GM19395 (cell line): Measurements from ENCODE around the gene PGAP3.
A peak's percentile ranks its signal among the peaks of the same experiment; 100 is the strongest.
"Not testable (repeated sequence)": the region's sequence is repeated elsewhere in the genome, so short reads cannot be mapped to it uniquely, and the experiment has no call there.

ENCODE experiments used
- ATAC-seq: cut with Tn5 transposase; IDR thresholded peaks from one replicate; pipeline ENCODE4 v1.9.1; 2021; ENCODE audit warnings: mild to moderate bottlenecking, moderate library complexity; ENCODE audit not compliant: unreplicated experiment

The PGAP3 gene, protein sequence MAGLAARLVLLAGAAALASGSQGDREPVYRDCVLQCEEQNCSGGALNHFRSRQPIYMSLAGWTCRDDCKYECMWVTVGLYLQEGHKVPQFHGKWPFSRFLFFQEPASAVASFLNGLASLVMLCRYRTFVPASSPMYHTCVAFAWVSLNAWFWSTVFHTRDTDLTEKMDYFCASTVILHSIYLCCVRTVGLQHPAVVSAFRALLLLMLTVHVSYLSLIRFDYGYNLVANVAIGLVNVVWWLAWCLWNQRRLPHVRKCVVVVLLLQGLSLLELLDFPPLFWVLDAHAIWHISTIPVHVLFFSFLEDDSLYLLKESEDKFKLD

DNA sequence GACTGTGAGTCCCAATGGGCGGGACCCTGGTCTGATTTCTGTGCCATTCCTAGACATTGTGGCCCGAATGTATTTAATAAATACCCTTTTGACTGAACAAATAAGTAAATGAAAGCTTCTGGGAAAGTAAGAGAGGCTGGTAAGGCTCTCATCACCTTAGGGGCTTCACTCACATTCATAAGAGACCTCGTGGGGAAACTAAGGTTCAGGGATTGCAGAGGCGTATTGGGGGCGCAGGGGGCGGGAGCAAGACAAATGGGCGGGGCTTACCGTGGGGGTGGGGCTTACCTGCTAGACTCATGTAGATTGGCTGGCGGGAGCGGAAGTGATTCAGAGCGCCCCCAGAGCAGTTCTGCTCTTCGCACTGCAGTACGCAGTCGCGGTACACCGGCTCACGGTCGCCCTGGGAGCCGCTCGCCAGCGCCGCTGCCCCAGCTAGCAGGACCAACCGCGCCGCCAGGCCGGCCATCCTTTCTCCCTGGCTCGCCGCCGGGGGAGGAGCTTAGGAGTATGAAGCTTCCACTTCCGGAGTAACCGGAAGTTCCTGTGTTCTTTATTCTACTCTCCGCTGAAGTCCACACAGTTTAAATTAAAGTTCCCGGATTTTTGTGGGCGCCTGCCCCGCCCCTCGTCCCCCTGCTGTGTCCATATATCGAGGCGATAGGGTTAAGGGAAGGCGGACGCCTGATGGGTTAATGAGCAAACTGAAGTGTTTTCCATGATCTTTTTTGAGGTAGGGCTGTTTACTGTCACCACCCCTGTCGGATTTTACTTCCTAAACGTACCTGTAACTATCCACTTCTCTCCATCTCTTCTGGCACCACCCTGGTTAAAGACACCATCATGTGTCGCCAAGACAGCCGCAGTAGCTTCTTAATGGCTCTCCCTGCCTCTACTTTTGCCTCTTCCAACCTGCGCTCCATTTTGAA, at the start of gene PGAP3:
Gene PGAP3, minus strand, starts transcription at position 512 of the 929 bp plus-strand sequence. Its CDS starts 43 bp downstream, at position 469.
- peak; percentile 89 for ATAC-seq

DNA sequence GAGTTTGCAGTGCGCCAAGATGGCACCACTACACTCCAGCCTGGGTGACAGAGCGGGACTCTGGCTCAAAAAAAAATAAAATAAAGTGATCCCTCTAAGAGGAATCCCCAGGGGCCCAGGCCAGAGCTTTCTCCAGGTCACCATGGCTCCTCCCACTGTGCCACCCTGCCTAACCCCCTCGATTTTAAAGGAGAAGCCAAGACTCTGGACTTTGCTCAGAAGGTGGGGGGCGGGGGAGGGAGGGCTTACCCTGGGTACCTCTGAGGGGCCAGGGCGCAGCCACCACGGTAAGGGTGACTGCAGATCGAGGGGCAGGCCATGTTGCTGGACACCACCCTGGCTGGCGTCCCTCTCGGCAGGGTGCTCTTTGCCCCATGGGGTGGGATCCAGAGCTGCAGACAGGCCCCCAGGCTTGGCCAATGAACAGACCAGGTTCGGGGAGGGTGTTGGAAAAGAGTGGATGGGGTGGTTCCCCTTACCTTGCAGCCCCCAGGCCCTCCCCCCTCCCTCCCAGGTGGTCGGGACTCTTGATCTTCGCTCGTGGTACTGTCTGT, 49.4 kb upstream of the PGAP3 start:
- ATAC-seq = no peak

DNA sequence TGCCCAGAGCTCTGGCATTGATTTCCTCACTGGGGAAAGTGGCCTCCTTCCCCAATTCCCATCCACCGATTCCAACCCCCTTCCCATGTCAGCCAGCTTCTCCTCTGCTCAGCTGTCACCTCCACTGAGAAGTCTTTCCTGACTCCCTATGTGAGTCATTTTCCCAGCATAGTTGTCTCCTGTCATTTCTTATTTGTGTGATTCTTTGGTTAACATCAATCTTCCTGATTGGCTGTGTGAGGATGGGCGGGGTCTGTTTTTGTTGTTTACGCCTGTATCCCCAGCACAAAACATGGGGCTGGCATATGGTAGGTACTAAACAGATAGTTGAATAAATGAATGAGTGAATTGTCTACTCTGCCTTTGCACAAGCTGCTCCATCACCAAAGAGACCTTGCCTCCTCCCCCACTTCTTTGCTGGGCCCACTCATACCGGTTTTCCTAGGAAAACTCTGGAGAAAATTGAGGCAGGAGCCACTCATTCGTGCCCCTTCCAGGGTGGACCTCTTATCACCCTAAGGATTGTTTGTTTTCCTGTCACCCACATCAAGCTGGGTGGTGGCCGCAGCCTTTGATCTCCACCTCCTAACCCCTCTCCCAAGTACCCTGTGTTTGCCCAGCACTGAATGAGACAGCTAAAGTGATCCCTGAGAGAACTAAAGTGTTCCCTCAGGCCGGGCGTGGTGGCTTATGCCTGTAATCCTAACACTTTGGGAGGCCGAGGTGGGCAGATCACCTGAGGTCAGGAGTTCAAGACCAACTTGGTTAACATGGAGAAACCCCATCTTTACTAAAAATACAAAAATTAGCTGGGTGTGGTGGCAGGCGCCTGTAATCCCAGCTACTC, 48.7 kb upstream of the PGAP3 start:
- ATAC-seq = no peak

DNA sequence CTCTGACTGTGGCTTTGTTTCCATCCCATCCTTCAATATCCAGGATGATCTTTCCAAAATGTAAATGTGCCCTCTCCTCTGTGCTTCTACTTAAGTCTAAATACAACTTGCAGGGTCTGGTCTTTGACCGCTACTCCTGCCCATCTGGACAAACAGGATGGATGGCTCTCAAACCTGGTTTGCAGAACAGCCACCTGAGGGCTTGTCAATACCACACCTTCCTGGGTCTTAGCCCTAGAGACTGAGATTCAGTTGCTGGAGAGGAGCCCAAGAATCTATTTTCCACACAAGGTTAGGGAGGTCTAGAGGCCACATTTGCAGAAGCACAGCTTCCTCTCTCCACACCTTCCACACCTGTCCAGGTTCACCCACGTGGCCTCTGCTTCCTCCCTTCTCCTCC, 48.0 kb upstream of the PGAP3 start:
- ATAC-seq = no peak

DNA sequence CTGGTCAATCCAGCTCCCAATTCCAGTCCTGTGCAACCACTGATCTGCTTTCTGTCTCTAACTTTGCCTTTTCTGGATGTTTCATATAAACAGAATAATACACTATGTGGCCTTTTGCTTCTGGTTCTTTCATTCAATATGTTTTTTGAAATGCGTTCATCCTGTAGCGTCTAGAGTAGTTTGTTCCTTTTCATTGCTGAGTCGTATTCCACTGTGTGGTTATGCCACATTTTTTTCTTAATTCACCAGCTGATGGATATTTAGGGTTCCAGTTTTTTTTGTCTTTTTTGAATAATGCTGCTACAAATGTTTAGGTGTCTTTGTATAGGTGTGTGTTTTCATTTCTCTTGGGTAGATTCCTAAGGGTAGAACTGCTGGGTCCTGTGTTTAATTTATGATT, 44.7 kb upstream of the PGAP3 start:
- no peak for ATAC-seq

DNA sequence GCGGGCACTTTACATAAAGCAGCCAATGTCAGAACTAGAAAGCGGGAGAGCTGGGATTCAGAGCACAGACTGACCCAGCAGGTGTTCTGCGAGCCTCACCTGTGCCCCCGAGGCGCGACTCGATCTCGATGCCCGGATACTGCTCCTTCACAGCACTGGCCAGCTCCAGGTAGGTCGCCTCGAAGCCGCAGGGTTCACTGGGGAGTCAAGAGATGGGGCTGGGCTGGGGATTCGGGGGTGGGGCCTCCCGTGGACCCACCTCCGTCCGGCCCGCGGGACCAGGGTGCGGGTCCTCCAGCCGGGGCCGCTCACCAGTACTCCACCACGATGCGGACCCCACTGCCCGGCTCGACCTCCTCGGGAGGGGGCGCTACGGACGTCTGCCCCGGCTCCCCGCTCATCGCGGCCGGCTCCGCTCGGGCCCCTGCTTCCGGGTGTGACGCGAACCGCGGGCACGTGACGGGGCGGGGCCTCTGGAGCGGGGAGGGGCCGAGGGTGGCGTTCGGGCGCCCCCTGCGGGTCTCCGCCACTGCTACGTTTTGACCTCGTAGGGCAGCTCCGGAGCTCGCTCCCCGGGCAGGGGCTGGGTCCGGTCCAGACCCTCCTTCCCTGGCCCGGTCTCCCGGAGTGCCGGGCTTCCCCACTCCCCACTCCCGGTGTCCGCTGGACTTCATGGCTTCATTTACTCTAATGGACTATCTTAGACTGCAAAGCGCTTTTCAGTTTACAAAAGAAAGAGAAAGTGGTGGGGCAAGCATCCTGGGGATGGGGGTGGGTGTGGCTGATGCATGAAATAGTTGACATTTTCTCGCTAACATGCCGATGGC, 42.5 kb upstream of the PGAP3 start, which contains the start of gene MIEN1:
Gene MIEN1, minus strand, starts transcription at position 438 of the 827 bp plus-strand sequence. Its CDS starts 37 bp downstream, at position 401.
- ATAC-seq = peak; percentile 88

DNA sequence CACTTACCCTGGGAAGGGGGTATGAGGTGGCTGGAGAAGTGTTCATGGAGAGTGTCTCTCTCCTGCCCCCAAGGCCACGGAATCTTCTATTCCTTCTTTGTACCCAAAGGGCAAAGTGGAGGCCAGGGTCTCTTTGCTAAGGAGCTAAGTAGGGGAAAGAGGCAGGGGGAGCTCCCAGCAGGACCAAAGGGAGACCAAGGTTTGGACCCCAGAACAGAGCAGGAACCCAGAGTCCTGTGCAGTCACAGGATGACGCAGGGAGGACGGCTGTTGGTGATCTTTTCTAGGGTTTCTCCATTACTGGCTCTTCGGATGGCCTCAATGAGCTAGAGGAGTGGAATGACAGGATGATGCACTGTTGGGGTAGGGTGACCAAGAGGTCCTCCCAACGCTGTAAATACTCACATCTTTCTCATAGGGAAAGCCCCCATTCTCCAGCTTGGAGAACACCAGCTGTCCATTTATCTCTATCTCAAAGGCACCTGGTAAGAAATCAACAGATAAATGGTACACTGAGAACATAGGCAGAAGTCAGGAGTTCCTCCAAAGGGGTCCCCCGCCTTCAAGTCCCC, 41.5 kb upstream of the PGAP3 start:
- no peak for ATAC-seq

DNA sequence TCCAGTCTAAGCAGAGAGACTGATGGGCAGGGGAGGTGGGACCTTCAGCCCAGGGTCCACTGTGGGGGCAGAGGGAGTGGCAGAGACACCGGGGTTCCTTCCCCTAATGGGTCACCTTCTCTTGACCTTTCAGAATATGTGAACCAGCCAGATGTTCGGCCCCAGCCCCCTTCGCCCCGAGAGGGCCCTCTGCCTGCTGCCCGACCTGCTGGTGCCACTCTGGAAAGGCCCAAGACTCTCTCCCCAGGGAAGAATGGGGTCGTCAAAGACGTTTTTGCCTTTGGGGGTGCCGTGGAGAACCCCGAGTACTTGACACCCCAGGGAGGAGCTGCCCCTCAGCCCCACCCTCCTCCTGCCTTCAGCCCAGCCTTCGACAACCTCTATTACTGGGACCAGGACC, 39.7 kb upstream of the PGAP3 start:
- ATAC-seq = no peak

DNA sequence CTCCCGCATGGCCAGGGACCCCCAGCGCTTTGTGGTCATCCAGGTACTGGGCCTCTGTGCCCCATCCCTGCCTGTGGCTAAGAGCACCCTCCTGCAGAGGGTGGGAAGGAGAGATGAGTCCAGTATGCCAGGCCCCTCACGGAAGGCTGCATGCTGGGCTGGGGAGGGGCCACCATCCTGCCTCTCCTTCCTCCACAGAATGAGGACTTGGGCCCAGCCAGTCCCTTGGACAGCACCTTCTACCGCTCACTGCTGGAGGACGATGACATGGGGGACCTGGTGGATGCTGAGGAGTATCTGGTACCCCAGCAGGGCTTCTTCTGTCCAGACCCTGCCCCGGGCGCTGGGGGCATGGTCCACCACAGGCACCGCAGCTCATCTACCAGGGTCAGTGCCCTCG, 38.8 kb upstream of the PGAP3 start:
- no peak for ATAC-seq

DNA sequence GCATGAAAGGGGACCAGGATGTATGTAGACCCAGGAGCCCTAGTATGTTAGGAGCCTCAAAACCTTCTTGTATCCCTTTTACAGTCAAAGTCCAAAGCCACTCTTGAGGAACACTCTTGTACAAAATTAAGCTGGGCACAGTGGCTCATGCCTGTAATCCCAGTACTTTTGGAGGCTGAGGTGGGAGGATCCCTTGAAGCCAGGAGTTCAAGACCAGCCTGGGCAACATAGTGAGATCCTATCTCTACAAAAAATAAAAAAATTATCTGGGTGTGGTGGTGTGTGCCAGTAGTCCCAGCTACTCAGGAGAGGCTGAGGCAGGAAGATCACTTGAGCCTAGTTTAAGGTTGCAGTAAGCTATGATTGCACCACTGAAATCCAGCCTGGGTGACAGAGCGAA, 38.1 kb upstream of the PGAP3 start:
- ATAC-seq = not testable (repeated sequence)

DNA sequence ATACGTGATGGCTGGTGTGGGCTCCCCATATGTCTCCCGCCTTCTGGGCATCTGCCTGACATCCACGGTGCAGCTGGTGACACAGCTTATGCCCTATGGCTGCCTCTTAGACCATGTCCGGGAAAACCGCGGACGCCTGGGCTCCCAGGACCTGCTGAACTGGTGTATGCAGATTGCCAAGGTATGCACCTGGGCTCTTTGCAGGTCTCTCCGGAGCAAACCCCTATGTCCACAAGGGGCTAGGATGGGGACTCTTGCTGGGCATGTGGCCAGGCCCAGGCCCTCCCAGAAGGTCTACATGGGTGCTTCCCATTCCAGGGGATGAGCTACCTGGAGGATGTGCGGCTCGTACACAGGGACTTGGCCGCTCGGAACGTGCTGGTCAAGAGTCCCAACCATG, 36.9 kb upstream of the PGAP3 start:
- ATAC-seq = no peak

DNA sequence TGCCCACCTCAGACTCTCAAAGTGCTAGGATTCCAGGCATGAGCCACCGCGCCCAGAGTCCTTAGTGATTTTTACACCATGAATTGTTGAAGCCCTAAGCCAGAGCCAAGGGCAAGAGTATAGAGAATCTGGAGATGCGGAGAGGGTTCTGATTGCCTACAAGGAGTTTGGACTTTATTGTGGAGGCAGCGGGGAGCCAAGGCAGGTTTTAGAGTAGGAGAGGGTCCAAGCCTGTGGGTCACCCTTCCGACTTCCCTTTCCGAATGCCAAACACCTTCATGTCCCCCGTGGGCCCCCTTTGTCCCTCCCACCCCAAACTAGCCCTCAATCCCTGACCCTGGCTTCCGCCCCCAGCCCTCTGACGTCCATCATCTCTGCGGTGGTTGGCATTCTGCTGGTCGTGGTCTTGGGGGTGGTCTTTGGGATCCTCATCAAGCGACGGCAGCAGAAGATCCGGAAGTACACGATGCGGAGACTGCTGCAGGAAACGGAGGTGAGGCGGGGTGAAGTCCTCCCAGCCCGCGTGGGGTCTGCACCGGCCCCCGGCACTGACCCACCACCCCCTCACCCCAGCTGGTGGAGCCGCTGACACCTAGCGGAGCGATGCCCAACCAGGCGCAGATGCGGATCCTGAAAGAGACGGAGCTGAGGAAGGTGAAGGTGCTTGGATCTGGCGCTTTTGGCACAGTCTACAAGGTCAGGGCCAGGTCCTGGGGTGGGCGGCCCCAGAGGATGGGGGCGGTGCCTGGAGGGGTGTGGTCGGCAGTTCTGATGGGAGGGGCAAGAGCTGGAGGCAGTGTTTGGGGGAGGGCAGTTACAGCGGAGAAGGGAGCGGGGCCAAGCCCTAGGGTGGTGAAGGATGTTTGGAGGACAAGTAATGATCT, 35.4 kb upstream of the PGAP3 start:
- ATAC-seq = no peak

DNA sequence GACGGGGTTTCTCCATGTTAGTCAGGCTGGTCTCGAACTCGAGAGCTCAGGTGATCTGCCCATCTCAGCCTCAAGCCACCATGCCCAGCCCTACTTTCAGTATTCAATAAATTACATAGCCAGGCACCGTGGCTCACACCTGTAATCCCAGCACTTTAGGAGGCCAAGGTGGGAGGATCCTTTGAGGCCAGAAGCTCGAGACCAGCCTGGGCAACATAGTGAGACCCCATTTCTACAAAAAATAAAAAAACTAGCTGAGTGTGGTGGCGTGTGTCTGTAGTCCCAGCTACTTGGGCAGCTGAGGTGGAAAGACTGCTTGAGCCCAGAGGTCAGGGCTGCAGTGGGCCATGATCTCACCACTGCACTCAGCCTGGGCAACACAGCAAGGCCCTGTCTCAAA, 34.2 kb upstream of the PGAP3 start:
- ATAC-seq = no peak

DNA sequence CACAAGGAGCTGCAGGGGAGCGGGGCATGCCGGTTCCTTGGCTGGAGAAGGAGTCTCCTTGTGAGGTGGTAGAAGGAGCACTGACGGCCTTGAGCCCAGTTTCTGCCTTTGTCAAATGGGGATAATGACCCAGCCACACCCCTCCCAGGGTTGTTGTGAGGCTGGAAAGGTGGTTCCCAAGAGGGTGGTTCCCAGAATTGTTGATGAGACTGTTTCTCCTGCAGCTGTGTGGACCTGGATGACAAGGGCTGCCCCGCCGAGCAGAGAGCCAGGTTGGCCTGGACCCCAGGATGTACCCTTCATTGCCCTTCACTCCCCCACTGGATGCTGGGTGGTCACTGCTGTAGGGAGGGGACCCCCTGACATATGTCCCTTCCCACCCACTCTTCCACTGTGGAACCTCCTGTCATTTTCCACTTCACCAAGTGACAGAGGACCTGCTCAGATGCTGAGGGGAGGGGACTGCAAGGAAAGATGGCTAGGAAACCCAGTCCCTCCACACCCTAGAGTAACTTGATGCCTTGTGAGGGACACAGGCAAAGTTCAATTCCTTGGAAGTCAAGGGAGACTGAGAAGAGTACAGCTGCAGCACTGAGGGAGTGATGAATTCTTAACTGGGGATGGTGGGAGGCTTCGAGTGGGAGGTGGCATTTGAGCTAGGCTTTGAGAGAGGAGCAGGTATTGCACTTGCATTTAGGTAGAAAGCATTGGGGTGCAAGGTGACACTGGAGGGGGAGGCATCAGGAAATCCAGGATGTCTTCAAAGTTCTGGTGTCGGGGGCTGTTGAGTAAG, 31.9 kb upstream of the PGAP3 start:
- ATAC-seq = no peak

DNA sequence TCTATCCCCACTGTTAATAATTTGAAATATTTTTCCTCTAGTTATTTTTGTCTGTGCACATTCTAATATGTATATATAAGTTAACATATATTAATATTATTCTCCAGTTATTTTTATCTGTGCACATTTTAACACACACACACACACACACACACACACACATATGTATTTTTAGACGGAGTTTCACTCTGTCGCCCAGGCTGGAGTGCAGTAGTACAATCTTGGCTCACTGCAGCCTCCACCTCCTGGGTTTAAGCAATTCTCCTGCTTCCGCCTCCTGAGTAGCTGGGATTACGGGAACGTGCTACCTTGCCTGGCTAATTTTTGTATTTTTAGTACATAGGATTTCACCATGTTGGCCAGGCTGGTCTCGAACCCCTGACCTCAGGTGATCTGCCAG, 29.8 kb upstream of the PGAP3 start:
- ATAC-seq = no peak

DNA sequence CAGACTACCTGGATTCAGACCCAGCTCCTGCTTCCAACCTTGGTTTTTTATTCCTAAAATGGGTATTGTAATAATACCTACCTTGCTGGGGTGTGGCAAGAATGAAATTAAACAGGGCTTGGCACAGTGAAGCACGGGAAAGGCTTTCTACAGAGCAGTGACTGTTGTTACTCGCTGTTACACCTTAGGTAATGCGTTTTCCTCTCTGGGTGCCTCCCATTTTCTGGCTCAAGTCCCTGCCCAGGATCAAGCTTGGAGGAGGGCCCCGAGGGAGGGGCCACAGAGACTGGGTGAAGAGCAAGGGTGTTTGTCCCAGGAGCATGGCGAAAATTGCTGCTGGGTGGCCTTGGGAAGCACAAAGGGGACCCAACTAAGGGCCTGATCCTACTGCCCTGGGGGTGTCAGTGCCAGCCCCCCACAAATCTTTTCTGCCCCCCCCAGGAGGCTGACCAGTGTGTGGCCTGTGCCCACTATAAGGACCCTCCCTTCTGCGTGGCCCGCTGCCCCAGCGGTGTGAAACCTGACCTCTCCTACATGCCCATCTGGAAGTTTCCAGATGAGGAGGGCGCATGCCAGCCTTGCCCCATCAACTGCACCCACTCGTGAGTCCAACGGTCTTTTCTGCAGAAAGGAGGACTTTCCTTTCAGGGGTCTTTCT, 29.2 kb upstream of the PGAP3 start:
- no peak for ATAC-seq
